HG03108 (cell line): ENCODE results near the gene ITPR3.
"Not testable (repeated sequence)": the region's sequence is repeated elsewhere in the genome, so short reads cannot be mapped to it uniquely, and the experiment has no call there.

ENCODE experiments used
- ATAC-seq: cut with Tn5 transposase; IDR thresholded peaks from one replicate; pipeline ENCODE4 v1.9.1; 2021; ENCODE audit warnings: moderate library complexity; ENCODE audit not compliant: unreplicated experiment

ITPR3 gene

DNA sequence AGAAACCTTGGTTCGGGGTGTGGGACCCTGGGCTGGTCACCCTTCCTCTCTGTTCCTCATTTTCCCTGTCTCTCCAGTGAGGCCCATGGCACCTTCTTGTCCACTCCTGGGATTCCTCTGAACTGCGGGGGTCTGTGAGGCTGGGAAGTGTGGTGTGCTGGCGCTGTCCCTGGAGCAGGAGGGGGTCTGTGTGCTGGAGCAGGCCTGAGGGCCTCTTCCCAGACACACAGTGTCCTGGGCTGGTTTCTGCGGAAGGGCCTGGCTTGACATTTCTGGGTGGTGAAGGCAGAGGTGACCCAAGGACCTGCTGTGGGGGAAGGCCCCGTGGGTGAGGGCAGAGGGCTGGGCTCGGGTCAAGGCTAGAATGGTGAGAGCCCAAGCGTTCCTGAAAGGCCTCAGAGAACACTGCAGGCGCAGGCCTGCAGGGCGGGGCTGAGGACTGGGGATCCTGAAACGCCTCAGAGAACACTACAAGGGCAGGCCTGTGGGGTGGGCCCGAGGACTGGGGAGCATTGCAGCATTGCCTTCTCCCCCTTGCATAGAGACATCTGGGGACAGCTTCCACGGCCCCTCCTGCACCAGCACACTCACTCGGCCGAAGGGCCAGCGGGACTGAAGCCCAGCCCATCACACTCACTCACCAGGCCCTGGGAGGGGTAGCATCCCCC, 30.5 kb upstream of the ITPR3 start:
- no peak for ATAC-seq

DNA sequence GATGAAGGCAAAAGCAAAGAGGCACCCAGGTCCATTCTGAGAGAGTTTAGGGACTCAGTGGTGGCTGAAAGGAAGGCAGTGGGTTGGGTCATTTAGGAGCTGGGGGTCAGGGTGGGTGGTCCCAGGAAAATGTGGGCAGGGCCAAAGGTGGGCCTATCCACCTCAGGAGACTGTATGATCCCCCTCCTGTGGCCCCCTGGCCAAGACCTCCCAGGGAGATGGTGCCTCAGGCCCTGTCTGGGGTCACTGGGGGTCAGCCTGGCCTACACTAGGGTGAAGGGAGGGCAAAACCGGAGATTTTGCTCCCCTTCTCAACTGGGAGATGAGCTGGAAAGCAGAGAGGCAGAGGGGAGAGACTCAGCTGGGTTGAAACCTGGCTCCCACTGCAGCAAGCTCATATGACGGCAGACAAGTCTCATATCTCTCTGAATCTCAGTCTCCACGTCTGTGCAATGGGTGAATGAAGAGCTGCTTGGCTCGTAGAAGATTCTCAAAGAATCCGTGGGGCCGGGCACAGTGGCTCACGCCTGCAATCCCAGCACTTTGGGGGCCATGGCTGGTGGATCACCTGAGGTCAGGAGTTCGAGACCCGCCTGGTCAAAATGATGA, 29.6 kb upstream of the ITPR3 start:
- no peak for ATAC-seq

DNA sequence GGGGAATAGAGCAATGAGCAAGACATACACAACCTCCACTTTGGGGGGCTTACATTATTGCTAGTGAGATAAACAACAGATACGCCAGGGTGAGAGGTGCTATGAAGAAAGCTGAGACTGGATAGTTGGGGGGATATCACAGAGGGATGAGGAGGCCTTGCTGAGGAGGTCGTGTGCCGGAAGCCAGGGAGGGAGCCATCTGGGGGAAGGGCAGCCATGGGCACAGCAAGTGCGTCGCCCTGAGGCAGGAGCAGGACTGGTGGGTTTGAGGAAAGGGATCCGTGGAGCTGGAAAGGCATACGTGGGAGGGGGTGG, 28.9 kb upstream of the ITPR3 start:
- ATAC-seq: no peak

DNA sequence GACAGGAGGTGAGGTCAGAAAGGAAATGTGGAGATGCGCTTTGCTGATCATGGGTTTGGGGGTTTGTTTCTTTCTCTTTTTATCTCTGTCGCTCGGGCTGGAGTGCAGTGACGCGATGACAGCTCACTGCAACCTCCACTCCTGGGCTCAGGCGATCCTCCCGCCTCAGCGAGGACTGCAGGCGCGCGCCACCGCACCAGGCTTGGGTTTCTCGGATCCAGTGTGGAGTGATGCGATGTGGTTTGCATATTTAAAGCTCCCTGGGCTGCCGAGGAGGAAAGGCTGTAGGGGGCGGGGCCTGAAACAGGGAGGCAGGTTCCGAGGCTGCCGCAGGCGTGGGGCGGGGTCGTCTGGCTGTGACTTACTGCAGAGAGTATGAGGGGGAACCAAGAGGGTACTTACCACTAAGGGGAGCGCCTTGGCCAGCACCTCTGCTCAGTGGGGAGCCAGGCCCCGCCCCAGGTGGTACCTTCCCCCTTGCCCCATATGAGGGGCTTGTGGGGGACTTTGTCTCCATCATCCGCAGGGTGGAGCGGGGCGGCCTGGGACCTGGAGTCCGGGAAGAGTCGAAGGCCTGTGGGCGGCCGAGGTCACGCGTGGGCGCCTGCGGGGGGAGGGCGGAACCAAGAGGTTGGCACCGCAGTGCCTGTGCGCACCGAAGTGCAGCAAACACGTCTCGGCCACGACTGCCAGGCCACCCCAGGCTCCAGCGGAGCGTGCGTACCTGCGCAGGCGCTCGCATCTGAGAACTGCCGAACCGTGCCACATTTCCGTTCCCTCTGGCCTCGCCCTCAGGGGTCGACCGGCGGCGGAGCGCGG, 28.3 kb upstream of the ITPR3 start:
- ATAC-seq: peak; percentile 36

DNA sequence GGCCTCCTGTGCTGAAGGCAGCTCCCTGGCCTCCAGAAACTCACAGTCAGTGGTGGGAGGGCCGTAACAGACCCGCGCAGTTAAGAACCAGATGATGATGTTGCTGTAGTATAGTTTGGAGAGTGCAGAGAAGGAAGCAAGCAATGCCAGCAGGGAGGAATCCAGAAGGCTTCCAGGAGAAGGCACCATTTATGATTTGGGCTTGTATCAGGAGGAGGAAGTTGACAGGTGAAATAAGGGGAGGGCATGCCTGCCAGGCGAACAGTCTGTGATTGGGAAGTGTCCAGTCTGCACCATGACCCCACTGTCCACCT, 27.8 kb upstream of the ITPR3 start:
- ATAC-seq: no peak

DNA sequence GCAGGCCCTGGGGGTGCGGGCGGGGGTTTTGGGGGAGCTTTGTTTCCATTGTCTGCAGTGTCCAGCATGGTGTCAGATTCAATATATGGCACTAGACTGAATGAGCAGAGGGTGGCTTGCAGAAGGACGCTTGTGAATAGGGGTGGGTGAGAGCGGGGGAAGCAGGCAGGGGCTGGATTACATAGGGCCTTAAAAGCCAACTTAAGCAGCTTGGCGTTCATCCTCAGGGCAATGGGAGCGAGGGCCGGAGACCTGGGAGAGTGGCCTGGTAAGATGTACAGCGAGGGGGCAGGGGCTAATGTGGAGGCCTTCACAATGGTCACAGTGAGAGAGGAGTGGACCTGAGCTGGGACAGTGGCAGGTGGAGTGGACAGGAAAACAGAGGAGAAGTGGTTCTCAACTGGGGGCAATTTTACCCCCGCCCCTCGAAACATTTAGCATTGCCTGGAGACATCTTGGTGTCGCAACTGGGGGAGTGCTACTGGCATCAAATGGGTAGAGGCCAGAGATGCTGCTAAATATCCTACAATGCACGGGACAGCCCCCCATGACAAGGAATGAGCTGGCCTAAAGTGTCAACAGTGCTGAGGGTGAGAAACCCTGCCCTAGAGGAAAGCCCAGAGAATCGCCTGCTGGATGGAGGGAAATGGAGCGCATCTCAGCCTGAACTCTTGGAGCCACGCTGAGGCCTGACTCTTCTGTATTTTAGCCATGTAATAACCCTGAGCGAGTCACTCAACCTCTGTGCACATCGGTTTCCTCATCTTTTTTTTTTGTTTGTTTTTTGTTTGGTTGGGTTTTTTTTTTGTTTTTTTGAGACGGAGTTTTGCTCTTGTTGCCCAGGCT, 25.9 kb upstream of the ITPR3 start:
- no peak for ATAC-seq

DNA sequence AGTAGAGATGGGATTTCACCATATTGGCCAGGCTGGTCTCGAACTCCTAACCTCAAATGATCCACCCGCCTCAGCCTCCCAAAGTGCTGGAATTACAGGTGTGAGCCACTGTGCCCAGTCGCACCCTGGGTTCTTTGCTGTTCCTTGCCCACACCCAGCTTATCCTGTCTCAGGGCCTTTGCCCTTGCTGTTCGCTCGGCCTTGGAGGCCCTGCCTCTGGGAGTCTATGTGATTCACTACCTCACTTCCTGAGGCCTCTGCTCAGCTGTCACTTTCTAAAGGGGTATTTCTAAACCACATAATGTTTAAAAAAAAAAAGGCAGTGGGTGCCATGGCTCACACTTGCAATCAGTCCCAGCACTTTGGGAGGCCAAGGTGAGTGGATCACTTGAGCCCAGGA, 24.2 kb upstream of the ITPR3 start:
- not testable (repeated sequence) for ATAC-seq

DNA sequence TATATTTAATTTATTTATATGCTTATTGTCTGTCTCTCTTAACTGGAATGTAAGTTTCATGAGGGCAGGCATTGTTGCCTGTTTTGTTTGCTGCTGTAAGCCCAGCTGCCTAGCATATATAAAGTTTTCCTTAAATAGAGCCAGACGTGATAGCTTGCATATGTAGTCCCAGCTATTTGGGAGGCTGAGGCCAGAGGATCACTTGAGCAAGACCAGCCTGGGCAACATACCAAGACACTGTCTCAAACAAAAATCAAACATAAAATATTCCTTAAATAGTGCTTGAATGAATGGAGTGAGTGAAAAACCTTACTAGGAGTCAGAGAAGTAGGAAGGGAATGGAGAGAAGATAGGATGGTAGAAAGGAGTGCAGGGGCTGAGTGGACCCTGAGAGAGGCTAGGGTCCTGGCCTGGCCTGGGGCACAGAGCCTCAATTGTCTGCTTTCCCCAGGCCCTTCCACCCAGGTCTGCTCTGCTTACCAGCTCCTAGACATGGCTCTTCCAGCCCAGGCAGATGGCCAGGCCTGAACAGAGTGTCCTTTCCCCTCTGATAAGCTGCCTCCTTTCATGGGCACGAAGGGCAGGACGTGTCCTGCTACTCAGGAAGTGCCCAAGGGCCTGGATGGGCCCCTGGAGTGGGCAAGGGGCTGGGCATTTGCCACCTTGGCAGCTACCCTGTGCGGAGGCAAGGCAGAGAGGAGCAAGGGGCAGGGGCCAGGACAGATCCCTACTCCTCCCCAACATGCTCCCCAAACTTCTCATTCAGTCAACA, 23.4 kb upstream of the ITPR3 start:
- ATAC-seq: no peak

DNA sequence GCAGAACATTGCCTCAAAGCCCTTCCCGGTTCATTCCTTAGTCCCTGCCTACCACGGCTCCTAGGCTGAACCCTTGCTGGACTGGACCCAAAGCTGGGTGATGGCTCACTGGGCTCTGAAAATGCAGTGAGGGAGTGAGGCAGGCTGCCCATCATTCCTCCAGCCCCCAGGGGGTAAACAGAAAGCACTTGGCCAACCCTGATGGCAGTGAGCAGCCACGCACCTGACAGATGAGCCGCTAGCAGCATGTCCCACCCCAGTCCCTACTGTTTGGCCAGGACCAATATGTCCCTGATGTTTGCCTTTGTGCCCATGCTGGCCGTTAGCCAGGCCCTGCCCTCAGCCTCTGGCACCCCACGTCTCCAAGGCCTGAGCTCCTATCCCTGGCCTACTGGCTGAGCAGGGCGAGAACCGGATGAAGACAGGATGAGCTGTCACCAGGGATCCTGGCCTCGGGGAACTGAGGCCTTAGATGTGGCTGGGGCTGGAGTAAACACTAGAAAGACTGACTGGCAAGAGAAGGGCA, 21.6 kb upstream of the ITPR3 start:
- ATAC-seq: no peak

DNA sequence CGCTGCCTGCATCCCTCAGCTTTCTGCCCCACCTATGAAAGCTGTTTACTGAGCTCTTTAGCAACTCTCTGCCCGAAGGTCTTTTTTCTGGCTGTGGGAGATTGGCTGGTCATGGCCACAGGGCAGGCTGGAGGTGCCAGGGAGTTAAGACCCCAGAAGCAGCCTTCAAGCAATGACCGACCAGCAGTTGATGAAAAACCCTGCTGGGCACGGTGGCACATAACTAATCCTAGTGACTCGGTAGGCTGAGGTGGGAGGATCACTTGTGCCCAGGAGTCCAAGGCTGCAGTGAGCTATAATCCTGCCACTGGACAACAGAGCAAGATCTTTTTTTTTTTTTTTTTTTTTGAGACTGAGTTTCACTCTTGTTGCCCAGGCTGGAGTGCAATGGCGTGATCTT, 20.4 kb upstream of the ITPR3 start:
- ATAC-seq: no peak

DNA sequence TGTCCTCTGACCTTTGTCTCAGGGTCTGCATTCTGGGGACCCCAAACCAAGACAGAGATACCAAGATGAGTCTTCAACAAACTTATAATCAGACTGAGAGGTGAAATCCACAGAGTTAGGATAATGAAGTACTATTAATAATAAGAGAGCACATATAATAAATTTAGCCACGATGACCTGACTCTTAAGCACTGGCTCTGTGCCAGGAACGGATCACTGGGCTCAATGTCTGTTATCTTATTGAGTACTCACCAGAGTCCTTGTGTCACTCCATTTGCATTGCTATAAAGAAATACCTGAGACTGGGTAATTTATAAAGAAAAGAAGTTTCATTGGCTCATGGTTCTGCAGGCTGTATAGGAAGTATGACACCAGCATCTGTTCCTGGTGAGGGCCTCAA, 18.9 kb upstream of the ITPR3 start:
- ATAC-seq: no peak

DNA sequence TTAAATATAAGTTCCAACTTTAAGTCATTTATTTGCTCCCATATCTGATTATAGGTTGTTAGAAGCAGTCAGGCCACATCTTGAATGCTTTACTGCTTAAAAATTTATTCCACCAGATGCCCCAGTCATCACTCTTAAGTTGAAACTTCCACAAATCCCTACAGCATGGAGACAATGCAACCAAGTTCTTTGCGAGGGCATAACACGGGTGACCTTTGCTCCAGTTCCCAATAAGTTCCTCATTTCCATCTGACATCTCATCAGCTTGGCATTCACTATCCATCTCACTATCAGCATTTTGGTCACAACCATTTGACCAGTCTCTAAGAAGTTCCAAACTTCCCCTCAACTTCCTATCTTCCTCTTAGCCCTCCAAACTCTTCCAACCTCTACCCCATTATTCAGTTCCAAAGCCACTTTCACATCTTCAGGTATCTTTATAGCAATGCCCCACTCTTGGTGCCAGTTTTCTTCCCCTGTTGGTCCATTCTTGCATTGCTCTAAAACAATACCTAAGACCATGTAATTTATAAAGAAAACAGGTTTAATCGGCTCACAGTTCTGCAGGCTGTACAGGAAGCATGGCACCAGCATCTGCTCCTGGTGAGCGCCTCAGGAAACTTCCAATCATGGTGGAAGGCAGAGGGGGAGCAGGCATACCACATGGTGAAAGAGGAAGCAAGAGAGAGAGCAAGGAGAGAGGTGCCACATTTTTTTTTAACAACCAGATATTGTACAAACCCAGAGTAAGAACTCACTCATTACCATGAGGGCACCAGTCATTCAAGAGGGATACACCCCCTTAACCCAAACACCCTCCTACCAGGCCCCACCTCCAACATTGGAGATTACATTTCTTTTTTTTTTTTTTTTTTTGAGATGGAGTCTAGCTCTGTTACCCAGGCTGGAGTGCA, 15.9 kb upstream of the ITPR3 start:
- ATAC-seq: no peak

DNA sequence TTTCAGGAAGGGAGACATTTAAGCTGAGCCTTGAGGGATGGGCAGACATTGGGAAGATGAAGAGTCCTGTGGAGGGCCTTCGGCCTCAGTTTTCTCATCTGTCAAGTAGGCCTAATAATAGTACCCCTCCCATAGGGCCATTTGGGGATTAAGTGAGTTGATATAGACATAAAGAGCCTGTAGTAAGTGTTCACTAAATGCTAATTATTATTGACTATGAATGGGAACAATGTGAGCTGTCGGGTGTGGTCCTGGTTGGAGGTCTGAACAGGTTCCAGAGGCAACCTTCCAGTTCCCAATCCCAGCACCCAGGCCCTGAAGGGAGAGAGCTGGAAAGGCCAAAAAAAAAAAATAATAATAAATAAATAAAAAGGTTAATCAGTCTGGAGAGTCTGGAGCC, 14.5 kb upstream of the ITPR3 start:
- ATAC-seq: no peak

DNA sequence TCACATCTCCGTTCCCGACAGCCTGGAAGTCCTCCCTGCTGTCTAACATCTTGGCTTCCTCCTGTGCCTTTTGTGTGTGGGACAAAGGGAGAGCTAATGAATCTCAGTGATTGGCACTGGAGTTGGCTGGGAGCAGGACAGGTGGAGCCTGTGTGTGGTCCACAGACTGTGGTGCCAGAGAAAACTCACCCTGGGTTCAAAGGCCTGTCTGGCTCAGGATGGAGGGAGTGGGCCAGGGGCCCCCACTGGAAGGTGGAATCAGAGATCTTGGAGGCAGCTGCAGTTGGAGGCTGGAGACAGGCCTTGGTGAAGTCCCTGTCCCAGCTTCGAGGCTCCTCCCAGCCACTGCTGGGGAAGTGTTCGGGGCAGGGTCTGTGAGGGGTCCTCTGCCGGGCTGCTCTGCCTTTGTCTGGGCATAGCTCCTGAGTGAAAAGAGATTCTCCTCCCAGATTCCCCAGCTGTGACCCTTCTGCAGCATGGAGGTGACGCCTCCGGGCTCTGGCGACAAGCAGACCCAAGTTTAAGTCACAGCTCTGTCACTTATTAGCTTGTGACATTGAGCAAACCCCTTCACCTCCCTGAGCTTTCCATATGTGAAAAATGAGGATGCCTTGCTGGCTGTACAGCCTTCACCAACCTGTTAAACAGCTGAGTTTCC, 13.9 kb upstream of the ITPR3 start:
- no peak for ATAC-seq

DNA sequence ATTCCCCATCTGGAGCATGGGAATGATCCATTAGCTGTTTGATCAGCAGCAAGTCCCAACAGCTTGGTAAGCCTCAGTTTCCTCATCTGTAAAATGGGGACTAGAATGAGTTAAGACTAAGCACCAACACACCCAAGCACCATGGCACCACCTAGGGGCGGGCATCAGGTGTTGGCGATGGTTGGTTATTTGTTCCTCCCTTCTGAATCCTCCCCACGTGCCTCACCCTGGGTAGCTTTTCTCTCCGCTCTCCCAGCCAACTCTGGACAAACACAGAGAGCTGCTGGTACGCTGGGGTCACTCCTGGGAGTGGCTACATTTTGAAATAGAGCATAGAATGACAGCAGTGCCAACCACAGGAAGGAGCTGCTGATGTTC, 13.3 kb upstream of the ITPR3 start:
- ATAC-seq: no peak

DNA sequence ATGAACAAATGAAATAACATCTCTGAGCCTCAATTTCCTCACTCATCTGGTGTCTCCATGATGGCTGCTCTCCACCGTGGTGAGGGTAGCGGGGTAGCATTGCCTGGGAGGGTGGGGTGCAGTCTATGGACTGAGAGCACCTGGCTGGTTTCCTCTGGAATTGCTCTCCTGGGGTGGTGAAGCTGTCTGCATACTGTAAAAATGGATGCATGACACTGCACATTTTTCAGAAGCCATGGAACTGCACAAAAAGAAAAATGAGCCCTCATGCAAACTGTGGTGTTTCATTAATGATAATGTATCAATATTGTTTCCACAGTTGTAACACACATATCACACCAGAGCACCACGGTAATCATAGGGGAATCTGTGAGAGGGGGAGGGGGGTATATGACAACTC, 12.1 kb upstream of the ITPR3 start:
- no peak for ATAC-seq

DNA sequence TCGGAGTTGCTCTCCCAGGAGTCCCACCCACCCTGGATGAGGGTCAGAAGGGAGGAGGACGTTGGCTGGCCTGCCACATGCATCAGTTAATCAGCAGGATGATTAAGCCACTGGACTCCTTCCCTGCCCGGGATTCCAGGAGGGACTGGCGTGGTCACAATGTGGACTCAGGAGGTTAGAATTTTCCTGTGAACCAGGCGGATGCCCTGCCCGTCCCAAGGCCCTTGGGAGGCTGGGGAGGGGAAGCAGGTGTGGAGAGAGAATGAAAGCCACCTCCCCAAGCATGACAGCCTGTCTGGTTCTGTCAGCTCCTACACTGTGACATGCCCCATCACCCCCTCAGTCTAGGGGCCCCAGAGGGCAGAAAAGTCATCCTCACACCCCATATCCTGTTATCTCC, 11.6 kb upstream of the ITPR3 start:
- ATAC-seq: no peak

DNA sequence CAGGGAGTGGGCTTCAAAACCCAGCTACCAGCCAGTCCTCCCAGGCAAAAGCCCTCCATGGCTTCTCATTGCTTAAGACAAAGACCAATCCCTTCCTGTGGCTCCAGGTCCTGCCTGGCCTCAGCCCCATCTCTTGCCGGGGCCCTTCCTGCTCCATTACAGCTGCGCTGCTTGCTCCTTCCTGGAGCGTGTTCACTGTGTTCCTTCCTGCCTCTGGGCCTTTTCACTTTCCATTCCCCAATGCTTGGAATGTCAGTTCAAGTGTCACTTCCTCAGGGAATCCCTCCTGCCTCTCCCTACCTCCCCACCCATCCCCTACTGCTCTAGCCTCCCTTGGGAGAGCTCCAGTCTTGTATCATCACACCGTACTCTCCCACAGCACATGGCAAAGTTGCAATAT, 11.1 kb upstream of the ITPR3 start:
- no peak for ATAC-seq
